NCI-H226 (cell line): ENCODE results near the gene NPW.

Experiments used
- DNase-seq: peaks from one replicate; pipeline ENCODE4 v3.0.0-alpha.2; 2015

Gene NPW

GRCh38 chr16:2037115-2037514 lies 17.5 kb downstream of the NPW start:
- no peak for DNase-seq

GRCh38 chr16:2037647-2038381 lies 18.2 kb downstream of the NPW start:
- DNase-seq: no peak

- DNase-seq: no peak
Measured at GRCh38 chr16:2038382-2039231, 19.0 kb downstream of the NPW start.

- DNase-seq: no peak
Measured at GRCh38 chr16:2039274-2040031, 19.9 kb downstream of the NPW start.

DNA sequence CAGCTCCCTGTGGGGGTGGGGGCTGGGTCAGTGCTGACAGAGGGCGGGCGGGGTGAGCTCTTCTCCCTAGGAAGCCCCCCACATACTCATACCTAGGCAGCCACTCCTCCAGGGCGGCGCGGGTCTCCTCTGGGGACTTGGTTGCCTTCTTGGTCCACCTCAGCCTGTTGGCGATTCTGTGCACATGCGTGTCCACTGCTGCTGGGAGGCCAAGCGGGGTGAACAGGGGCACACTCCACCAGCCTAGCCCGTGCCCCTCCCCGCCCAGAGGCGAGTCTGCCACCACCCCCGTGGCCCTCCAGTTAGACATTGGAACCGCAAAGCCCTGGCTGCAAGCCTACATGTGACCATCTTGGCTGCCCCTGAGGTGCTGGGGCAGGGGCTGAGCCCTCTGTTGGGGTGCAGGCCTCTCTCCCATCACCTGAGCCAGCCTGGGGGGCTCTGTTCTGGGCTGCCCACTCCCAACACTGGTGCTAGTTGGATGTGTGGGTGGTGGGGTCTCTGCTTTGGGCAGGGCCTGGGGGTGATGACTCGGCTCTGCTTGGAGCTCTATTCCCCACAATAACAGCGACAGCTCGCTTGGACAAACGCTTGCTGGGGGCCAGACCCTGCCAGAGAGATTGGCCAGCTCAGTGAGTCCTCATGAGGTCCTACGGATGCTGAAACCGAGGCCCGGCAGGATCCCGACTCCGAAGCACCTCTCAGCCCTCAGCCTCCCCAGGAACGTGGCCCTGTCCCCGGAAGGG lies 20.6 kb downstream of the NPW start:
- DNase-seq: no peak

DNA sequence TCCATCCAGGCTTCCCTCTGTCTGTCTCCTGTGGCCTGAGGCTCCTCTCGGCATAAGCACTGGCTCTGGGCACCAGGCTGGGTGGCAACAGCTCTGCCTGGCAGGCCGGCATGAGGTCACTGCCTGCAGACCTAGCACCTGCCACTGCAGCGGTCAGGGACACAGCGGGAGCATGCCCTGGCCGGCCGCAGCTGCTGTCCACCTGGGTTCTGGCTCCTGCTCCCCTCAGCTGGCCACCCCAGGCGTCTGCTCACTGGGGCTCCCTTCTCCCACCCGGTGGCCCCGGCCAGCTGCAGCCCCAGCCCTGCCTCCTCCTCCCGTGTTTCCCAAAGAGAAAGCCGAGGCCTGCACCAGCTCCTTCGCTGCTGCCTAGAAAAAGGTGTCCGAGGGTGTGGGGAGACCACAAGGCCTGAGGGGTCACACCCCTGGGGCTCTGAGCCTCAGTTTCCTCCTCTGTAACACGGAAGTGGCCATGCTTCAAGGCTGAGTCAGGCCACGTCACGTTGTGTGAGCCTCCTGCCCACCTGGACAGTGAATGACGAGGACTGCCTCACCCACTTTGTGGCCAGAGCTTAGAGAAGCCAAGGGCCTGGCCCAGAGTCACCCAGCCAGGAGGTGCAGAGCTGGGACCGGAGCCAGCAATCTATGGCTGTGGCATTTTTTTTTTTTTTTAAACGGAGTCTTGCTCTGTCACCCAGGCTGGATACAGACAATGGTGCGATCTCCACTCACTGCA lies 21.4 kb downstream of the NPW start:
- DNase-seq: no peak

GRCh38 chr16:2042171-2042985 lies 22.8 kb downstream of the NPW start:
- no peak for DNase-seq

- no peak for DNase-seq
Measured at GRCh38 chr16:2042986-2043666, 23.5 kb downstream of the NPW start.

DNA sequence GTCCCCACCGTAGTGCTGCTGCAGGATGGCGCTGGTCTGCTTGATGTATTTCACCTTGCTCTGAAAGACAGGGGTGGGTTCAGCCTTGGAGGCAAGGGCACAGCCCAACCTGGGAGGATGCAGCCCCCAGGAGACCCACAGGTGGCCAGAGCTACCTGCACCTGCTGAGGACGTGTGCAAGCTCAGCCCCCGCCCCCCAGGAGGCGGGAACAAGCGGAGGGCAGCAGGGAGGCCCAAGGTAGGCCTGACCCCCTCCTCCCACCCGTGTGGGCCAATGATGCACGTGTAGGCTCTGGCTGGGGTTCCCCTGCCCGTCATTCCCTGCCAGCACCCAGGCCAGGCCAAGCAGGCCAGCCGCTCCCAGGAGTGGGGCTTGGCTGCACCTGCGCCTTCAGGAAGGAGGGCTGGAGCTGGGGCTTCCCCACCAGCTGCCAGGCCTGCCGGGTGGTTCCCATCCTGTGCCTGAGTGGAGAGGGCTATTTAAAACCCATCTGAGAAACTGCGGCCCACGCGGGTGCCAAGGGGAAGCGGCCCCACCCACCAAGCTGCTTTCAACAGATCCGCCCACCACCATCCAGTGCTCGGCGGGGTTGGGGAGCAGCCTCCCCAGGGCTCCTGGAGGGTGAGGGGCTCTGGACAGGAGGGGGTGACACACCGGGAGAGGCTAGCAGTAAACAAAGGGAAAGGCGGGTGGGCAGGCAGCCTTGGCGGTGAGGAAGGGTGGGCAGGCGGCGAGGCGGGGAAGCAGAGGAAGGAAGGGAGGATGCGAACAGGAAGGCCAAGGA lies 24.3 kb downstream of the NPW start:
- no peak for DNase-seq

- DNase-seq: no peak
Measured at GRCh38 chr16:2044541-2044940, 25.0 kb downstream of the NPW start.

DNA sequence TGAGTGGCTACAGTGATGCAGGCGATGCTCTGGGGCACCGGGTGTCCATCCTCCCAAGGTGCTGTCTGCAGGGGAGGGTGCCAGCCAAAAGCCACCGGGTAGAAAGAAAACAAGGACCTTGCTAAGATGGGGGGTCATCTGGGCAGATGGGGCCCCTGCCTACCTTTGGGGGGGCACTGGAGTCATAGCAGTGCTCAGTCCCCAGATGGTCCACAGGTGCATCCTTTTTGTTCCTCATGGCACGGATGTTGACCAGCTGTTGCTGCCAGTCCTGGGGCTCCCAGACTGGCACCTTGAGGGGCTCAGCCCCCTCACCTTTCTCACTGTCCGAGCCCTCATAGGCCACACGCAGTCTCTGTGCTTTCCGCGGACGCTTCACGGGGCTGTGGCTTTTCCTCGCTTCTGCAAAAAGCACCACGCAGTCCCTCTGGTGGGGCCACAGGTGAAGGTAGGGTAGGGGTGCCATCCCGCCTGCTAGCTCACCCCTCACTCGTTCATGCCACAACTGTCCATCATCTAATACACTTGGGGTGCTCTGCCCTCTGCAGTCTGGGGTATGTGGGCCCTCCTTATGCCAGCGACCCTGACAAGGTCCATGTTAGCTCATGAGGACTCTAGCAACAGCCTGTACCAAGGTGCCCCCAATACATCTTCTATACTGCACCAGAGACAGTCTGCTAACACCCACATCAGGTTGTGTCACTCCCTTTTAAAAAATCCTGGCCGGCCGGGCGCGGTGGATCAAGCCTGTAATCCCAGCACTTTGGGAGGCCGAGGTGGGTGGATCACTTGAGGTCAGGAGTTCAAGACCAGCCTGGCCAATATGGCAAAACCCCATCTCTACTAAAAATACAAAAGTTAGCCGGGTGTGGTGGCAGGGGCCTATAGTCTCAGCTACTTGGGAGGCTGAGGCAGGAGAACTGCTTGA lies 26.6 kb downstream of the NPW start:
- DNase-seq: no peak

DNA sequence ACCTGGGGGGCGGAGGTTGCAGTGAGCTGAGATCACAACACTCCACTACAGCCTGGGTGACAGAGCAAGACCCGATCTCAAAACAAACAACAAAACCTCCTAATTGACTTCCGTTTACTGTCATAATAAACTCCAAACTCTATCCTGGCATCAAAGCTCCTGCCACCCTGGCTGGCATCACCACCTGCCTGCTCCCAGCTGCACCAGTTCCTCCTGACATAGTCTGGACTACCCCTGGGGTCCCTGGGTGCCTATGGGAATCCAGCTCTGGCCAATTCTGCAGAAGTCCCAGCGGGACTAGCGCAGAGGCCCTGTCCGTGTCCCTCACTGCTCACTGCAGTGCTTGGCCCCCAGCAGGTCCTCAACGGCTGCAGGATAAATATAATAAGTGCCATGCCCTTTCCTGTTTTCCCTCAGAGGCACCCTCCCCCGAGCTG lies 27.3 kb downstream of the NPW start:
- DNase-seq: no peak

- DNase-seq: peak; percentile 93
Measured at GRCh38 chr16:2047330-2048115, 27.9 kb downstream of the NPW start, which contains the start of the genes NTHL1 and TSC2. Gene NTHL1, minus strand, starts transcription at chr16:2047834. Its CDS starts 11 bp downstream, at chr16:2047823. Gene TSC2, plus strand, starts transcription at chr16:2047985. Its CDS starts 631 bp downstream, at chr16:2048616.

DNA sequence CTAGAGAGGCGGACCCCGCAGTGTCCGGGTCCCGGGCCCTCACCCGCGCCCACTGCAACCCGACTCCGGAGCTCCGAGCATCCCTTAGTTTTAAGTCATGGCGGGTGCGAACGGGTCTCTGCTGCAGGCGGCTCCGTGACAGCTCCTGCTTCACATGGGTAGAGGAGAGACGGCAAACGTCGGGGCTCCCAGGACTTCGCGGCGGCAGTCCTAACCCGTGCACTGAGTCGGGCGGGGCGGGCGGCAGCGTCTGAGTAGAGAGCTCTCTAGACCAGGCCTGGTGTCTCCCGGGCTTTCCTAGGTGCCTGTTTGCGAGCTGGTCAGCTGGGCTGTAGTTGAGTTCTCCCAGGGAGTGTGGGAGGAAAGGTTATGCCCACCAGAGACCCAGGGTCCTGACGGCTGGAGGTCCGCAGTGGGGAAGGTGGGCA lies 28.5 kb downstream of the NPW start:
- no peak for DNase-seq

DNA sequence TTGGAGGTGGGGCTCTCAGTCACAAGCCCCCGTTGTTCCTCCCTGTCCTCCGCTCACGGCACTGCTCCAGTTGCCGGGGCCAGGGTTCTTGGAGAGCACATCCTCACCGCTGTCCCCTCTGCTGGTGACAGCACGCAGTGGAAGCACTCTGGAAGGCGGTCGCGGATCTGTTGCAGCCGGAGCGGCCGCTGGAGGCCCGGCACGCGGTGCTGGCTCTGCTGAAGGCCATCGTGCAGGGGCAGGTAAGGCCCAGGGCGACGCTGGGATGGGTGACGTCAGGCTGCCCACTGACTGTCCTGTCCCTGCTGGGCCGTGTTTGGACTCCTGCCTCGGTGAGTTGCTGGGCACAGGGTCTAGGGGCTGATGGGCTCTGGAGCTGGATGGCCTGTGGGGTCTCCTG lies 33.6 kb downstream of the NPW start:
- no peak for DNase-seq

- no peak for DNase-seq
Measured at GRCh38 chr16:2053897-2054296, 34.3 kb downstream of the NPW start.

- DNase-seq: no peak
Measured at GRCh38 chr16:2054543-2055245, 35.1 kb downstream of the NPW start.
